Stimulated activated CD4-positive, alpha-beta T cell treated with anti-CD3 and anti-CD28 coated beads, Interleukin-15, amount 100 ng/mL, for 1 hour (primary cell): ENCODE results near the gene MICOS13.
"Not testable (repeated sequence)": the region's sequence is repeated elsewhere in the genome, so short reads cannot be mapped to it uniquely, and the experiment has no call there.

Experiments used
- DNase-seq, 2 donors: peaks; one replicate each; pipeline ENCODE4 v3.0.0-alpha.2; 2020; ENCODE audit warnings: low read depth in 1 of 2, low spot score in 1 of 2

Gene MICOS13, protein sequence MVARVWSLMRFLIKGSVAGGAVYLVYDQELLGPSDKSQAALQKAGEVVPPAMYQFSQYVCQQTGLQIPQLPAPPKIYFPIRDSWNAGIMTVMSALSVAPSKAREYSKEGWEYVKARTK

DNA sequence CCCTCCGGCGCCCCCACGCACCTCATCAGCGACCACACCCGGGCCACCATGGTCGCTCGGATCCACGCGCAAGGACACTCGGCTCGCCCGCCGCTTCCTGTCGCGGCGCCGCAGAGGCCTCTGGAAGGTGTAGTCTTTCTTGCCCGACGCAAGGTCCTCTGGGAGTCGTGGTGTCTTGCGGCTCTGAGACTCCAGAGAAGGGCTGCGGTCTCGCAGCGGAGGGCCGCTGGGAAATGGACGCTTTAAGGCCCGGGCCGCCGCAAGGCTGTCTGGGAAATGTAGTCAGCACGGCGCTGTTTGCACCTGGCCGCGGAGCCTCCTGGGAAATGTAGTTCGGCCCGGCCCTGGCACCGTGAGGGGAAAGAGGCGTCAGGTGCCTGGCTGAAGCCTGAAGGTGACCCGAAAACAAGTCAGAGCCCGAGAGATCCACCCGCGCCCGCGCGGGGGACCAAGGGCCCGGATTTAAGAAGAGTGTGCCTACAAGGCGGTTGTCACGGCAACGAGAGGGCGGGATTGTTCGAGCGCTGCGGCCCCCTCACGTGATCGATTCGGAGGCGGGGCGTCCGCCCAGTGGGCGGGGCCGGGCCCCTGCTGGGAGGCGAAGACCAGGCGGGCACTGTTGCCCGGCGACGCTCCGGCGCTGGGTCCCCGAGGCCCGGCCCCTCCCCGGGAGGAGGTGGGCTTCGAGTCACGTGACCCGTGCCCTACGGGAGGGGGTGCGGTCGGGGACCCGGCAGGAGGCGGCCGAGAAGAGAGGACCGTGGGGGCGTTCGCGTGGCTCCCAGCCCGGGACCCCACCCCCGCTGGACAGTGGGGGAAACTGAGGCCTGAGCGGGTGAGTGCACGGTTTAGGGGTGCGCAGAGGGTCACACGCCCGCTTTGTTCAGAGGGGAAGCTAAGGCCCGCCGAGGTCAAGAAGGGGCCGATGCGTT lies at the start of gene MICOS13, which contains the start of gene HSD11B1L:
TSS of gene MICOS13 (minus strand) at position 80 of the 932 bp plus-strand sequence. CDS start at position 50, 30 bp downstream.
TSS of gene HSD11B1L (plus strand) at position 591 of the 932 bp plus-strand sequence. CDS start 3,806 bp downstream, outside the sequence.
- peak; percentile 96 to 98 for DNase-seq

DNA sequence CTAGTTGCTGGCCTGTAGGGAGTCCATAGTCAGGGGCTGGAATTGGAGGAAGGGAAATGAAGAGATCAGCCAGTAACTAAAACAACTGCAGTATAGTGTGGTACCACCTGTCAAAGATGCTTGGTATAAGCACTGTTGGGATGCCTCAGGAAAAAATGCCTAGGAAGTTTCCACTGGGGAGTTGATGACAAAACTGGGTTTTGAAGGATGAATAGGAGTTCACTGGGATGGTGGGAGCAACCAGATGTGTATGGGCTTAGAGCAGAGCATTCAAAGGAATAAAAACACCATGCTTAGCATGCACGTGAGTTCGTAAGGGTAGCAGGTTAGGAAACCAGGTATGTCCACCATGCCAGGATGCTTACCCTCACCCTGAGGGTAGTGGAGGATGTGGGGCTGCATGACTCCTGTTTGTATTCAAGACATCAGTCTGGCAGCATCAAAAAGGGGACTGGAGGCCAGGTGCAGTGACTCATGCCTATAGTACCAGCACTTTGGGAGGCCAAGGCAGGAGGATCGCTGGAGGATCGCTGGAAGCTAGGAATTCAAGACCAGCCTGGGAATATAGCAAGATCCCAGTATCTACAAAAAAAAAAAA lies 47.2 kb upstream of the MICOS13 start:
- no peak for DNase-seq

DNA sequence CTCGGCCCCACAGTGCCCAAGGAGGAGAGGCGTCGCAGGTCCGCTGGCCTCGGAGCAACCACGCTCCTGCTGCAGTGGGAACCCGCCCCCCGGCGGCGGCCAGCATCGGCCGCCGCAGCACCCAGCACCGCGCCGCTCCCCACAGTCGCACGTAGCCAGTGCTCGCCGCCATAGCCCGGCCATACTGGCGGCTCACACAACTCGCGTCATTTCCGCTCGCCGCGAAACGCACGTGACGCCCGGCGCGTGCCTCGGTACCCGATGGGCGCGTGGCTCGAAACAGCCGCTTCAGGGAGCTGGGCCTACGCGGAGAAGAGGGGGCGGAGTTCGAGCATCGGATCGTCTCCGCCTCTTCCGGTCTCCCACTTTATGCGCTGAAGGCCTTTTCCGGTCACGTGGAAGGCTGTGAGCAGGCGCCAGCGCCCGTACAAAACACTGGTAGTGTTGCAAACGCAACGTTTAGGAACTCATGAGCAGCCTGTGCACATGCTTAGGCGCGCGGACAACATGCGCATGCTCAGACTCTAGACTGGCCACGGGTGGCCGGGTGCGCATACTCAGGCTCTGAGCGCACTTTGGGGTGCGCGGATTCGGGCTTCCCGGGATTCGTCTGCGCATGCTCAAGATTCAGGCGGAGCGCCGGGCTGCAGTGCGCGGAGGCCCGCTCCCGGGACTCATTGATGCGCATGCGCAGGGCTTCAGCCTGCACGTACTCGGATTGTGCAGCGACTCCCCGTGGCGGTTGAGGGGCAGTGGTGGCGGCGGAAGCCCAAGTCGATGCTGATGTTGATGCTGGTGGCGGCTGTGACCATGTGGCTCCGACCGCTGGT lies 39.9 kb upstream of the MICOS13 start, which contains the start of the genes CATSPERD and LONP1:
TSS of gene CATSPERD (plus strand) at position 677 of the 830 bp plus-strand sequence. CDS start at position 778, 101 bp downstream.
TSS of gene LONP1 (minus strand) at position 186 of the 830 bp plus-strand sequence. CDS start at position 172, 14 bp downstream.
- peak; percentile 95 to 97 for DNase-seq

DNA sequence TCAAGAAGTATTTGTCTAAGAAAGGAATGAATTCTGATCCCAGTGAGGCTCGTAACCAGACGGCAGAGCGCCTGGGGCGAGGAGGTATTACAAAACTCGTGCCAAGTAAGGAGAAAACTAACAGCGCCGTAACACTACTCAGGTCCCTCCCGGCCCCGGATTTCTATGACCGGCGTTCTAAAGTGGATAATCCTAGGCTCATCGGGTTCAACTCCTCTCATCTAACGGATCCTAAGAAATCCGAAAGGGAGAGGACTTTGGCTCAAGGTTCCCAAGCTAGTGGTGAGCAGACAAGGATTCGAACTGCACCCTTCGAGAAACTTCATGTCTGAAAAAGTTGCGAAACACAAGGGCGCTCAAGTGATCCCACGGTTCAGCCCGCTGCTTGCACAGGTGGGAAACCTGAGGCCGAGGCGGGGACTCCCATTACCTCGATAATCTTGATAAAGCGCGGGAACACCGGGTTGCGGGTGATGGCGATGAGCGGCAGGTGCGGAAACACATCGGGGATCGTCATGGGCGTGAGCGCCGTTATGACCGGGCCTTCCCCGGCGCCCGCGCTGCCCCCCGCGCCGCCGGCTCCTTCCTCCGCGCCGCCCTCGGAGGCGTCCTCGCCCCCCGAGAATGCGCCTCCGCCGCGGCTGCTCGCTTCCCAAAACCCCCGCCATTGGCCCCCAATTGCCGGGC lies 39.1 kb upstream of the MICOS13 start:
- DNase-seq = no peak

DNA sequence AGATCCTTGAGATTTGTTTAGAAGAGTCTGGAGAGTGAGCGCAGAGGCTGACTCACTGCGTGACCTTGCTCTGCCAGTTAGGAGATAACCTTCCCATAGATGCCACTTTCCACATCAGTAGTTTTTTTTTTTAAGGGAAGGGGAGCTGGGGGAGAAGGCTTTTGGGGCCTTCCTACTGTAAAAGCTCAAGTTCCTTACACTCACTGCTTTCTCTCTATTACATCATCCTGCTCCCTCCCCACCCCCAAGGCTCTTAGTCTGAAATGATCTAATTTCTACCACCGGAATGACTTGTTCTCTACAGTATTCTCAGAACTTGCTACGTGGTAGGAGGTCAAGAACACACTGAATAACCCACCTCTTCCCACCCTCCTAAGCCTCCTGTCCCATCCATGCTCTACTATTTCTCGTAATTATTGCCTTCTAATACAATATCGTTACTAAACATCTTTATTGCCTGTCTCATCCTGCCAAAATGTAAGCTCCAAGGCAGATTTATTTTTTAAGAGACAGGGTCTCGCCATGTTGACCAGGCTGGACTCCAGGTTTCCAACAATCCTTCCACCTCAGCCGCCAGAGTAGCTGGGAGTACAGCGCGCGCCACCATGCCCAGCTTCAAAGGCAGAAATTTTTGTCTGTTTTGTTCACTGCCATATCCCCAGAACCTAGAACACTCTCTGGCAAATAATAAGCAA lies 38.4 kb upstream of the MICOS13 start:
- DNase-seq = no peak

DNA sequence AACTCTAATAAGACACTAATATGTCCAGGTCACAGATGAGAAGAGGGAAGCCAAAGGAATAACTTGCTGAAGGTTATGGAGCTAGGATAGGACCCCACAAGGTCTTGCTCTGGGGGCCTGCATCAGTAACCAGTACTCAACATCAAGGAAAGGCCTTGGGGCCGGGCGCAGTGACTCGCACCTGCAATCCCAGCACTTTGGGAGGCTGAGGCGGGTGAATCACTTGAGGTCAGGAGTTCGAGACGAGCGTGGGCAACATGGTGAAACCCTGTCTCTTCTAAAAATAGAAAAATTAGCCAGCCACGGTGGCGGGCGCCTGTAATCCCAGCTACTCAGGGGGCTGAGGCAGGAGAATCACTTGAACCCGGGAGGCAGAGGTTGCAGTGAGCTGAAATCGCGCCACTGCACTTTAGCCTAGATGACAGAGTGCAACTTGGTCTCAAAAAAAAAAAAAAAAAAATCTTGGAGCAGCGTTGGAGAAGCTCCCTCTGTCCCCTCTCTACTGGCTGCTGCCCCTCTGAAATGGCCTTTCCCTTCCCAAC lies 37.8 kb upstream of the MICOS13 start:
- peak in 1 of 2 donors; percentile 43 for DNase-seq

DNA sequence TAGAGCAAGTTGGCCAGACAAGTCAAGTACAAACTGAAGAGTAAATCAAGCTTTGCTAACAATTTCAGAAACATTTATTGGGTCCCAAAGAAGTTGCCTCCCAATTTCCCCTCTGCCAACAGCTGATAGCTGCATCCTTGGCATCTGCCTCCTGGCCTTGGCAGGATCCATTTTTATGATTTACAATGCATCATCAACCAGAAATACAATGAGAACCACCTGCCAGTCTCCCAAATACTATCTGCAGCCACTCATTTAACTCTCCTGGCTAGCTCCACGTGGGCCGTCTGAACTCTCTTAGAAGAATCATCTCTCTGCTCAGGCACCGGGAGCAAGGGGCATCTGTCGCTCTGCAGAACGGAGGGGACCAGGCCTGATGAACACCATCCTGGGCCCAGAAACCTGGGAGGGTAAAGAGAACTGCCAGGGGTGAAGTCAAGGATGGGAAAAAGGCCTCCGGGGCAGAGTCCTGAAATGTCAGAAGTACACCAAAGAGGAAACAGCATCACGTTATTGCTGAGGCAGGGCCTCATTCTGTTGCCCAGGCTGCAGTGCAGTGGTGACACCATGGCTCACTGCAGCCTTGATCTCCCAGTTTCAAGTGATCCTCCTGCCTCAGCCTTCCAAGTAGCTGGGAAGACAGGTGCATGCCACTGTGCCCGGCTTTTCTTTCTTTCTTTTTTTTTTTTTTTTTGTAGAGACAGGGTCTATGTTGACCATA lies 37.1 kb upstream of the MICOS13 start:
- no peak for DNase-seq

DNA sequence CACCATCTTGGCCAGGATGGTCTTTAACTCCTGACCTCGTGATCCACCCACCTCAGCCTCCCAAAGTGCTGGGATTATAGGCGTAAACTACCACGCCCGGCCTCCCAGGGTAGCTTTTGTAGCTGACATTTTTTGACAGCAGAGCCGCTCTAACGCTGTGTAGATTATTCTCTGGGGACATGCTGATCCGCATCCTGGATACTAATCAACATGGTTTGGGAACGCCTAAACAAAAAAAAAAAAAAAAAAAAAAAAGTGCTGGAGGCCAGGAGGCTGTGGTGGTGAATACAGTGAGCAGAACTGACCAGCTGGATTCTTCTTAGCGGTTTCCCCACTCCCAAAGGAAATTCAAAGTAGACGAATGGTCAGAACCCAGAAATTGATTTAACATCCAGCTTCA lies 34.5 kb upstream of the MICOS13 start:
- no peak for DNase-seq

DNA sequence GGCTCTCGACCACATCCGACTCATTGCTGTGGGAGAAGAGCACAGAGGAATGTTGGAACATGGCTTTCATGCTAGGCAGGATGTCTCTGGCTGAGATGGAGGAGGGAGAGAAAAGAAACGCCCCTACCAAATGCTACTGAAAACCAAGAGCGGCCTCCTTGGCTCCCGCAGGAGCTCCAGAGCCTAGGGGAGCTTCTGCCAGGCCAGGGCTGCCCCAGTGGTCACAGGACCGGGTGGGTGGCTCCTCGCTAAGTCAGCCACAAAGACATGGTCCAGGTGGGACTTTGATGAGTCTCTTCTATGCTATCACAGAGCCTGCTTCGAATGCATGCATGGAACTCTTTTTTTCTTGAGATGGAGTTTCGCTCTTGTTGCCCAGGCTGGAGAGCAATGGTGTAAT lies 32.9 kb upstream of the MICOS13 start:
- DNase-seq = no peak

DNA sequence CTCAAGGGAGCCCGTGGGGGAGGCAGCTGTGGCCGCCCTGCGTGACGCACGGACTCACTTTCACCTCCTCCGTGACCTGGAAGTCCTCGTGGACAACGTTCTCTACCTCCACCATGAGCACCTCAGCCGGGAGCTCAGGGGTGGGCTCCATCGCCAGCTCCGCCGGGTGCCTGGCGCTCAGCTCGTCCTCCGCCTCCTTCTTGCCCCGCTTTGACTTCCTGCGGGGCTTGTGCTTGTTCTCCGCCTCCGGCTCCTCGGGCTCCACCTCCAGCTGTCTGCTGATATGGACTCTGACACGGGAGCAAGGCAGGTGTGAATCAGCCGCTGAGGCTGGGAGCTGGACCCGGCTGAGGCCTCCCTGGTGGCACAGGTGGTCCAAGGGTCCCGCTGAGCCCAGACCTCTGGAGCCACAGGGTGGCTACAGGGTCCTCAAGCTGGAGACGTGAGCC lies 31.4 kb upstream of the MICOS13 start:
- no peak for DNase-seq

DNA sequence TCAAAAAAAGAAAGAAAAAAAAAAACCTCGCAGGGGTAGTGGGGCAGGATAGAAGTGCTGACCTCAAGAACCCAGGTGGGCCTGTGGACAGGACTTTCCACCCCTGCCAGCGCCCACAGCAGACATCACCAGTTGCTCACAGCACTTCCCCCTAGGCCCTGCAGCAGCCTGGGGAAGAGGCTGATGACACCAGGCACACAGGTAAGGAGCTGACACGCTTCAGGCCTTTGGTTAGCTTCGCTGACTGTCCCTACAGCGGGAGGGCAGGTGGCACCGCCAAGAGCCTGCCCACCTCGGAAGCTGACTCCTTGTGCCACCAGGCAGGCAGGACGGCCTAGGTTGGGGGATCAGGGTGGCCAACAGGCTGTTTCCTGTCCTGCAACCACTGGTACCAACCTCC lies 30.7 kb upstream of the MICOS13 start:
- DNase-seq = no peak

DNA sequence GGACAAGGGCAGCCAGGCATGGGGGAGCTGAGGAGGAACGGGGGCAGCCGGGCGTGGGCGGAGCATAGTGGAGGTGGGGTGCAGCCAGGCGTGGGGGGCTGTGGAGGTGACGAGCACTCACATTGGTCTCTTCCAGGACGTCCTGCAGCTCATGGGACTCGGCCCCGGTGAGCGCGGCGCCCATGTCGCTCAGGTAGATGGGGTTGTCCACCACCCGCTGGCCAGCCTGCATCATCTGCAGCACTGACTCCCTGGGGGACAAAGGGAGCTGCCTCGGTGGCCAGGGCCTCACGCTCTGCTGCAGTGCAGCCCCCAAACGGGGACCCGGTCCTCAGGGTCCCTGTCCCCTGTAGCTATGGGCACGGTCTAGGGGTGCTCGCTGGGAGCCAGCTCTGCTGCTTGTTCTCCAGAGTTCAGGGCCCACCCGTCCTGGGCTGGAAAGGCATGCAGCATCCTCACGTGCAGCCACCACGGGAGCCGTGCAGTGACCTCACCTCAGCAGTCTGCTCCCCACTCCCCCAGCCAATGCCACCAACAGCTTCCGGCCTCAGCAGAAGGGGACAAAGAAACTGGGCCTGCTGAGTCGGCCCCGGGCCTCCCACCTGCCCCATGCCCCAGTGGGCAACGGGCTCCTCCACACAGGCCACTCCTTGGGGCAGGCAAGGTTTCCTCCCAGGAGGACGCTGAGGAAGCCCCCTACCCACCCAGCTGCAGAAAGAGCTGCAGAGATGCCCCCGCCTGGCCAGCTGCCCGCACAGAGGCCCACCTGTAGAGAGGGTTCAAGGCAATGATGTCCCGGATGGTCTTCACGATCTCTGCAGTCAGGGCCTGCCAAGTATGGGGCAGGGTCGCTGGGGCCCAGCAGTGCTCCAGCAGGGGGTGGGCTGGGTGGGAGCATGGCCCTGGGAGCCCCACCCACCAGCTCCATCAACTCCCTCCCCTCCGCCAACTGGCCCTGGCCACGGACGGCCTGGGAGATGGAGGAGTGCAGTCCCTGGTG lies 27.6 kb upstream of the MICOS13 start:
- DNase-seq = no peak

DNA sequence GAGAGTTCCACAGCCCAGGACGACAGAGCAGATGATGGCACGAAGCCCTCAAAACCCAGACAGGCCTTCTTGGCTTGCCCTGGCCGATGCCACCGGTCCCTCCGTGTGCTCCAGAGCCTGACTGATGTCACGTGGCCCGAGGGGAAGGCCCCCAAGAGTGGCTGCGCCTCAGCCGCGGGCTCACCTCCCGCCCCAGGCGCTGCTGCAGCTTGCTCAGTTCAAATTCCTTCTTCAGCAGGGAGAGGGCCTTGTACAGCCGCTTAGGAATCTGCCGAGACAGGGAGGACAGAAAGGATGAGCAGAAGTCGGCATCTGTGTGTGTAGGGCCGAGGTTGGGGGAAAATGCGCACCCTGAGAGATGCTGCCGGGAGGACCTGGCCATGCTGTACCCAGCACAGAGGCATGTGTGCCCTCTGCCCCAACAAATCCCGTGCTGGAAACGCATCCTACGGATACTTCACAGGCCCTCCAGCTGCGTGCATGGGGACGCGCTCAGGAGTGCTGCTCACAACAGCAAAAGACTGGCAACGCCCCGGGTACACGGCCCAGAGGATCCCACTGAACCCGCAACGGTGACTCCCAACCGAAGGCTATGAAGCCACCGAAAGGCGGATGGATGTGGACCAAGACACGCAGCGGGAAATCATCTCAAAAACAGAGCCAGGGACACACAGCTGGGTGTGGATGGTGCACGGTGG lies 26.7 kb upstream of the MICOS13 start:
- DNase-seq = no peak

DNA sequence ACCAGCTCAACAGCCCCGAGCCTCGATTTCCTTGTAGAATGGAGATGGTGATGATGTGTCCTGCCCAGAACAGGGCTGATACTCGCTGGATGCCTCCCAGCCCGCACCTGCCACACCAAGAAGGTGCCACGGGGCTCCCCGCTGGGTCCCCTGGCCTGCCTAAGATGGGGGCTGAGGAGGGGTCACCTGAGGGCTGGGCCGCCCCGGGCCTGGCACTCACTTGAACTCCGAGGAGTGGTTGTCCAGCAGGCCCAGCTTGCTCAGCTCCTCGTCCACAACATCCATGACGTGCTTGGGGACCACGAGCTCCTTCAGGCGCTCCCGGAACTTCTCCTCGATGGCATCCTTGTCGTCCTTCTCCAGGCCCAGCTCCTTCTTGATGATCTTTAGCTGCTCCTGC lies 25.2 kb upstream of the MICOS13 start:
- DNase-seq = no peak

DNA sequence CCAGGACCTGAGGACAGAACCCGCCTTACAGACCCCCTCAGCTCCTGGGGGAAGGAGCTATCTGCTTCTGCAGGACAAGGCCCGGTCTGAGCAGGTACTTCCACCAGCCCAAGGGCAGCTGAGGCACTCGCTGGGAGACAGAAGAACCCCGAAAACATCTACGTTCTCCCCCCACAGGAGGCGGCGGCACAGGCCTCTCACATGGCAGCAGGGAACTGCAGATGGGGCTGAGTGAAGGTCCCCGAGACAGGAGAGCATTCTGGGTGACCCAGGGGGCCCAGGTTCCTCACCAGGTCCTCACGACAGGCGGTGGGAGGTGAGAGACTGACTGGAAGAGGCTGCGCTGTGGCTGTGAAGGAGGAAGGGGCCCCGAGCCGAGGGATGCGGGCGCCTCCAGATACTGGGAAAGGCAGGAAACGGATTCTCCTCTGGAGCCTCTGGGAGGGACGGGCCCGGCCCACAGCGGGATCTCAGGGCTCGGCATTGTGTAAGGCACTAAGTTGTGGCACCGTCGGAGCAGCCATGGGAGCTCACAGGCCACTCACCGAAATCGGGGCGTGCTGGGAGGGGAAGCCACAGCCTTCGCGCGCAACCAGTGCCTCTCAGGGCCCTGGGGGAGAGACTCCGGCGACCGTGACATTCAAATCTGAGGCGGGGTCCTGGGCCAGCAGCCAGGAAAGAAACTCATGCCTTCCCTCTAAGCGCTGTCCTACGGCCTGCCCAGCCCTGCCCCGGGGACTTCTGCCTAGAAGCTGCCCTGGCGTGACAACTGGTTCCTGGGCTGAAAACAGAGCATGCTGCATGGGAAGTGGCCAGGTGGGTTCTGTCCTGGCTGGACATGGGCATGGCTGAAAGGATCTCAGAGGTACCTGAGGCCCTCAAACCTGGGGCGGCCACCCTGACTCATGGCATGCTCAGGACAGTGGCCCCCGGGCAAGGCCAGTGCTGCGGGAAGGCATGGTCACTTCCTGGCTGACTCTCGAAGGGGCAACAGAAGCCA lies 23.8 kb upstream of the MICOS13 start:
- DNase-seq = no peak

DNA sequence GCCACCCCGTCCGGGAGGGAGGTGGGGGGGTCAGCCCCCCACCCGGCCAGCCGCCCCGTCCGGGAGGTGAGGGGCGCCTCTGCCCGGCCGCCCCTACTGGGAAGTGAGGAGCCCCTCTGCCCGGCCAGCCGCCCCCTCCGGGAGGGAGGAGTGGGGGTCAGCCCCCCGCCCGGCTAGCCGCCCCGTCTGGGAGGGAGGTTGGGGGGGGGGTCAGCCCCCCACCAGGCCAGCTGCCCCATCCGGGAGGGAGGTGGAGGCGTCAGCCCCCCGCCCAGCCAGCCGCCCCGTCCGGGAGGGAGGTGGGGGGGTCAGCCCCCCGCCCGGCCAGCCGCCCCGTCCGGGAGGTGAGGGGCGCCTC lies 21.7 kb upstream of the MICOS13 start:
- not testable (repeated sequence) for DNase-seq
